Mucosa of stomach (tissue), 1 donor: ENCODE results near the gene SLC27A4.

Experiments
- H3K27me3 ChIP-seq: one replicate; pipeline ENCODE4 v1.7.0; 2013; ENCODE audit warnings: mild to moderate bottlenecking, low read length; ENCODE audit not compliant: control insufficient read depth, insufficient read depth
- H3K36me3 ChIP-seq: one replicate; pipeline ENCODE4 v1.7.0; 2013; ENCODE audit warnings: low read length; ENCODE audit not compliant: control insufficient read depth, insufficient read depth
- H3K4me1 ChIP-seq: one replicate; pipeline ENCODE4 v1.7.0; 2013; ENCODE audit warnings: mild to moderate bottlenecking, low read length; ENCODE audit not compliant: control insufficient read depth, insufficient read depth
- H3K4me3 ChIP-seq: one replicate; pipeline ENCODE4 v1.7.0; 2013; ENCODE audit warnings: low read length
- H3K9ac ChIP-seq: one replicate; pipeline ENCODE4 v1.7.0; 2013; ENCODE audit warnings: mild to moderate bottlenecking, low read length, moderate library complexity
- H3K9me3 ChIP-seq: one replicate; pipeline ENCODE4 v1.7.0; 2013; ENCODE audit warnings: mild to moderate bottlenecking, low read length, moderate library complexity; ENCODE audit not compliant: control insufficient read depth
- donor health status: Pancreatic carcinoma.

The SLC27A4 gene

GRCh38 chr9:128339761-128340690 is at the start of gene SLC27A4:
Gene SLC27A4 (plus strand): TSS chr9:128340527. CDS start chr9:128343133, 2,606 bp downstream.
- Histone ChIP-seq H3K36me3 (no peaks in the 10 kb centered on the region), H3K4me3 (peak within 1 kb of the TSS; percentile 60), H3K27me3 (no peaks in the 10 kb centered on the region), H3K9ac (peak within 1 kb of the TSS; percentile 79), H3K4me1 (peaks cover 15% of the 10 kb centered on the region), H3K9me3 (no peaks in the 10 kb centered on the region)

GRCh38 chr9:128292009-128292408 is 48.3 kb upstream of the SLC27A4 start:
- H3K36me3 ChIP-seq = no peaks in the 10 kb centered on the region
- no peak overlapping the region for H3K9ac ChIP-seq
- no peaks in the 10 kb centered on the region for H3K9me3 ChIP-seq
- H3K4me1 ChIP-seq = peaks cover 18% of the 10 kb centered on the region
- no peaks in the 10 kb centered on the region for H3K27me3 ChIP-seq
- H3K4me3 ChIP-seq = no peak overlapping the region

- peaks cover 23% of the 10 kb centered on the region for H3K4me1 ChIP-seq
- H3K27me3 ChIP-seq = no peaks in the 10 kb centered on the region
- H3K36me3 ChIP-seq = no peaks in the 10 kb centered on the region
- H3K9ac ChIP-seq = no peak overlapping the region
- H3K9me3 ChIP-seq = no peaks in the 10 kb centered on the region
- H3K4me3 ChIP-seq = no peak overlapping the region
Measured at GRCh38 chr9:128293091-128293490, 47.2 kb upstream of the SLC27A4 start.

DNA sequence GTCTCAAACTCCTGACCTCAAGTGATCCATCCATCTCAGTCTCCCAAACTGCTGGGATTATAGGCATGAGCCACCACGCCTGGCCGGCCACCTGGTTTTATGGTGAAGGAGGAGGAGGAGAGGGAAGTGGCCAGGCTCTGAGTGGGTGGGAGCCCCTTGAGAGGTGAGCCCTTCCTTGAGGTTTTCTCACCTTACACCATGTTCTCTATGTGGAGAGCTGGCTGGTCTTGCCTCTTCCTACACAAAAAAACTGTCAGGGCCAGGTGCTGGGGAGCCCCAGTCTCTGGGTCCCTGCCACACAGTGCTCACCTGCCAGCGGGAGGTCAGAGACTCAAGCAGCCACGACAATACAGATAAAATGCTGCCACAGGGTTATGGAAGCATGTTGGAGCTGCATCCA is 46.2 kb upstream of the SLC27A4 start:
- H3K9ac ChIP-seq = no peak overlapping the region

GRCh38 chr9:128296340-128297220 is 43.7 kb upstream of the SLC27A4 start:
- no peaks in the 10 kb centered on the region for H3K27me3 ChIP-seq
- no peaks in the 10 kb centered on the region for H3K9me3 ChIP-seq
- H3K36me3 ChIP-seq = no peaks in the 10 kb centered on the region
- H3K9ac ChIP-seq = no peak overlapping the region
- no peak overlapping the region for H3K4me3 ChIP-seq
- H3K4me1 ChIP-seq = peaks cover 31% of the 10 kb centered on the region

More for the DNA sequence above, 46.2 kb upstream of the SLC27A4 start:
- Histone ChIP-seq H3K4me1 (peaks cover 29% of the 10 kb centered on the region), H3K4me3 (no peak overlapping the region), H3K36me3 (no peaks in the 10 kb centered on the region), H3K27me3 (no peaks in the 10 kb centered on the region), H3K9me3 (no peaks in the 10 kb centered on the region)

DNA sequence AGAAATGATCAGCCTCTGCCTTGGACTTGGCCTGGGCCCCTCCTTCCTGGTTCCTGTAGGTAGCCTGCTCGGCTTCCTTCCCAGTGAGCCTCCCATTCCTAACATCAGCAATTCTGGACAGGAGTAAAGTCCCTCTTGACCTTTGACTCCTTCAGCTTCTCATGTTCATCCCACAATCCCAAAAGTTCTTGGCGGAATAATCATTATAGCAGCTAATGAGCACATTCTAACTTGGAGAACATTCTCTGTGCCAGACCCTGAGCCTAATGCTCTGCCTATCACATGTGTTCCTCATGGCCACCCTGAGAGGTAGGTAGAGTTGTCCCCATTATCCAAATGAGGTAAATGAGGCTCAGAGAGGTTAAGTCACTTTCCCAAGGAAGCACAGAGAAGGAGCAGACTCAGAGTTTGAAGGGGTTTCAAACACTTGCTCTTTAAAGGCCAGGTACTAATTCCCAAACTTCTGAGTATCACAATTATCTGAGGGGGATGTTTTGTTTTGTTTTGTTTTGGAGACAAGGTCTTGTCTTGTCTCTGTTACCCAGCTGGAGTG is 43.0 kb upstream of the SLC27A4 start:
- H3K4me3 ChIP-seq = no peak overlapping the region
- no peak overlapping the region for H3K9ac ChIP-seq
- H3K27me3 ChIP-seq = no peaks in the 10 kb centered on the region

GRCh38 chr9:128298535-128299482 is 41.5 kb upstream of the SLC27A4 start:
- Histone ChIP-seq H3K27me3 (no peaks in the 10 kb centered on the region), H3K9ac (no peak overlapping the region), H3K4me3 (no peak overlapping the region), H3K4me1 (peaks cover 31% of the 10 kb centered on the region), H3K9me3 (no peaks in the 10 kb centered on the region), H3K36me3 (no peaks in the 10 kb centered on the region)

More for the DNA sequence above, 43.0 kb upstream of the SLC27A4 start:
- no peaks in the 10 kb centered on the region for H3K36me3 ChIP-seq
- peaks cover 31% of the 10 kb centered on the region for H3K4me1 ChIP-seq
- H3K9me3 ChIP-seq = no peaks in the 10 kb centered on the region

DNA sequence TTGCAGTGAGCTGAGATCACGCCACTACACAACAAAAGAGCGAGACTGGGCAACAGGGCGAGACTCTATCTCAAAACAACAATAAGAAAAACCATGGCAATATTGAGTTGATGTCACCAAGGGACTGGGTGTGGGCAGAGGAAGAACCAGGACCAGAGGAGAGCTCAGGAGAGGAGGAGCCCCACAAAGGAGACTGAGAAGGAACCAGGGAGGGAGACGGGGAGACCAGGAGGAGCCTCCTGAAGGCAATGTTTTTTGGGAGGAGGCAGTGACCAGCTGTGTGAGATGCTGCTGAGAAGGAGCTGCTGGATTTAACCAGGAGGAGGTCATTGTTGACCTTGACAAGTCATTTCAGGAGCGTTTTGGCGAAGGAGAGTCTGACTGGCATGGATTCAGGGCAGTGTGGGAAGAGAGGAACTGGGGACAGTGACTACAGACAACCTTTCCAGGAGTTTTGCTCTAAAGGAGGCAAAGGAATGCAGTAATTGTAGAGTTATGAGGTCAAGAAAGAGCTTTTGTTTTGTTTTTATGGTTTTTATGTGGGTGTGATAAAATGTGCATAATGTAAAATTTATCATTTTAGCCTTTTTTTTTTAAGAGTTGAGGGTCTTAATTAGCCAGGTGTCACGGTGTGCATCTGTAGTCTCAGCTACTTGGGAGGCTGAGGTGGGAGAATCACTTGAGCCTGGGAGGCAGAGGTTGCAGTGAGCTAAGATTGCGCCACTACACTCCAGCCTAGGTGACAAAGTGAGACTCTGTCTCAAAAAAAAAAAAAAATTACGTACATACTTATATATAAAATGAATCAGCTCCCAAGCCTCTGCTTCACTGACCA is 36.0 kb upstream of the SLC27A4 start:
- Histone ChIP-seq H3K36me3 (peaks cover 2% of the 10 kb centered on the region), H3K9ac (no peak overlapping the region), H3K27me3 (no peaks in the 10 kb centered on the region), H3K9me3 (no peaks in the 10 kb centered on the region), H3K4me1 (peaks cover under 1% of the 10 kb centered on the region), H3K4me3 (no peak overlapping the region)

DNA sequence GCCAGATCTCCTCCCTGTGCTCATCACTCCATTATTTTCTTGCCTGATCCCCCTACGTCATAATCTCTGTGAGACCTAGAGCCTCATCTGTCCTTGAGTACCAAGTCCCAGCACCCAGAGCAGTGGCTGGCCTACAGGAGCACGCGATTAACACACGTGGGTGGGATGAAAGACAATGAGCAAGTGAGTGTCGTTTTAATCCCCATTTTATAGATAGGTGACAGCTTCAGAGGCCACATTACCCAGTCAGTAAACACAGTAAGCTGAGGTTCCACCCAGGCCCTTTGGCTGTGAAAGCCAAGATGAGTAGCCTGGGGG is 35.4 kb upstream of the SLC27A4 start:
- H3K9me3 ChIP-seq = no peaks in the 10 kb centered on the region
- H3K36me3 ChIP-seq = peaks cover 8% of the 10 kb centered on the region
- no peaks in the 10 kb centered on the region for H3K4me1 ChIP-seq
- no peak overlapping the region for H3K4me3 ChIP-seq
- H3K27me3 ChIP-seq = no peaks in the 10 kb centered on the region
- no peak overlapping the region for H3K9ac ChIP-seq

GRCh38 chr9:128309551-128309950 is 30.8 kb upstream of the SLC27A4 start:
- Histone ChIP-seq H3K4me3 (no peak overlapping the region), H3K27me3 (no peaks in the 10 kb centered on the region), H3K4me1 (peaks cover 7% of the 10 kb centered on the region), H3K9ac (no peak overlapping the region), H3K9me3 (no peaks in the 10 kb centered on the region), H3K36me3 (peaks cover 13% of the 10 kb centered on the region)
